Measurements from ENCODE around the gene SMLR1. TPM values are rescaled to one million over a fixed set of nuclear protein-coding genes. Genes with fewer than 3 reads are reported as not detected.
A peak's percentile ranks its signal among the peaks of the same experiment; 100 is the strongest.
"Not testable (repeated sequence)": the region's sequence is repeated elsewhere in the genome, so short reads cannot be mapped to it uniquely, and the experiment has no call there.

SMLR1 gene
- total RNA-seq, 1 experiment from 2014 or later, result not detected

DNA sequence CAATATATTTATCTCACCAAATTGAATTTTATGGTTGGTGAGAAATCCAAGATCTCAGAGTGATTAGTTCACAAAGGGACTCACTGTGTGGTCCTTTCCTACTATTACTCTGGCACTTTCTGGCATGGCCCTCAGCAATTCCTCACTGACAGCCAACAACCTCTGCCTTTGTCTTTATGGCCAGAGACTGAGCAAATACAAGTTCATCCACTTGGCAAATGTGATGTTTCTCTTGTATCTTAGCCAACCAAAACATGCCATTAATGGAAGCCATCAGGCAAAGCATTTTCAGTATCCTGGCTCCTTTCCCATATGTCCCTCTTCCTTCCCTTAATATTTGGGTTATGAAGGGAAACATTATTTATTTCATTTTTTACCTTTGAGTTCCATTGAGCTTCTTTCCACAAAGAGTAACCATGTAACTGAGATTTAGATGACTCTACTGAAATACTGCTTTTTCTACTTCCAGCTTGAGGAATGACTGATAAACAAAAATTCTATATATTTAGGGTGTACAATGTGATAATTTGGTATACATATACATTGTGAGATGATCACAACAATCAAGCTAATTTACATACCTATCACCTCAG is 30.8 kb upstream of the SMLR1 start:
- ChIA-PET RAD21 (ENCODE audit: low non-redundant PET in 1 of 2, low total read pairs in 2 of 2, uncharacterized antibody in 2 of 2, unreplicated experiment in 2 of 2) (no interaction called here), POLR2A (no interaction called here), CTCF (no interaction called here)
- Histone ChIP-seq H2AFZ (ENCODE audit: low read depth, low read length, poor library complexity, severe bottlenecking) (no peak overlapping the region), H3K27me3 (ENCODE audit: insufficient read depth, low read length) (no peaks in the 10 kb centered on the region), H3K4me1 (ENCODE audit: control insufficient read depth in 1 of 2, insufficient read depth in 2 of 2, low read length in 2 of 2) (no peaks in the 10 kb centered on the region; a peak in 1 of 4 replicates), H3K9me3 (ENCODE audit: control insufficient read depth in 1 of 2, insufficient read depth in 1 of 2, low read depth in 1 of 2, low read length in 2 of 2) (no peaks in the 10 kb centered on the region), H3K4me2 (ENCODE audit: low read length) (no peak overlapping the region), H3K27ac (ENCODE audit: low read depth, low read length) (no peak overlapping the region), H4K20me1 (ENCODE audit: insufficient read depth) (no peaks in the 10 kb centered on the region), H3K36me3 (ENCODE audit: control insufficient read depth in 1 of 2, insufficient read depth in 2 of 2, low read length in 2 of 2) (no peaks in the 10 kb centered on the region), H3K9ac (ENCODE audit: low read length) (no peak overlapping the region), H3K79me2 (ENCODE audit: insufficient read depth, low read length) (no peaks in the 10 kb centered on the region), H3K9me2 (ENCODE audit: insufficient read depth) (no peaks in the 10 kb centered on the region), H3K4me3 (replicated peaks in 1 of 2; ENCODE audit: low read depth in 1 of 2, low read length in 2 of 2) (no peak overlapping the region)
- no TSS peak for BruUV-seq (replicated peaks)
- peak; percentile 50; the same call in 1 of the 2 replicates for ATAC-seq
- 0 out of 2 replicates have a peak, but pooled peaks have one; percentile 15 for TF ChIP-seq SP1 (IDR thresholded peaks at IDR 0.05; ENCODE audit: low read depth)
- TF ChIP-seq SRF (IDR thresholded peaks at IDR 0.05; ENCODE audit: low read depth), result no peak
- DNase-seq (ENCODE audit: low read depth, low spot score), result no peak
- intact Hi-C loops (cut with micrococcal nuclease), result no loop called here

DNA sequence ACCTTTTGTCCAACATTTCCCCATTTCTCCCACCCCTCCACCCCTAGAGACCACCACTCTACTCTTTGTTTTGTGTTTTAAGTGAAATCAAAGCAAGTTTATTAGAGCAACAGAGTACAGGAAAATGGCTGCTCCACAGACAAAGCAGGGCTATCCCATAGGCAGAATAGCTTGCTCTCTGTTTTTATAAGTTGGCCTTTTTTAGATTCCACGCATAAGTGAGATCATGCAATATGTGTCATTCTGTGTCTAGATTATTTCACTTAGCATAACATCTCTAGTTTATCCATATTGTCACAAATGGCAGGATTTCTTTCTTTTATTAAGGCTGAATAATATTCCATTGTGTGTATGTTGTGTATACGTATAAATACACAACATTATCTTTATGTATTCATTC is 30.1 kb upstream of the SMLR1 start:
- ChIA-PET POLR2A (no interaction called here), RAD21 (ENCODE audit: low non-redundant PET in 1 of 2, low total read pairs in 2 of 2, uncharacterized antibody in 2 of 2, unreplicated experiment in 2 of 2) (no interaction called here), CTCF (no interaction called here)
- Histone ChIP-seq H3K9me3 (ENCODE audit: control insufficient read depth in 1 of 2, insufficient read depth in 1 of 2, low read depth in 1 of 2, low read length in 2 of 2) (no peaks in the 10 kb centered on the region), H3K79me2 (ENCODE audit: insufficient read depth, low read length) (no peaks in the 10 kb centered on the region), H3K27me3 (ENCODE audit: insufficient read depth, low read length) (no peaks in the 10 kb centered on the region), H3K36me3 (ENCODE audit: control insufficient read depth in 1 of 2, insufficient read depth in 2 of 2, low read length in 2 of 2) (no peaks in the 10 kb centered on the region), H3K9ac (ENCODE audit: low read length) (no peak overlapping the region), H3K4me1 (ENCODE audit: control insufficient read depth in 1 of 2, insufficient read depth in 2 of 2, low read length in 2 of 2) (no peaks in the 10 kb centered on the region; a peak in 1 of 4 replicates), H2AFZ (ENCODE audit: low read depth, low read length, poor library complexity, severe bottlenecking) (no peak overlapping the region), H3K27ac (ENCODE audit: low read depth, low read length) (no peak overlapping the region), H4K20me1 (ENCODE audit: insufficient read depth) (no peaks in the 10 kb centered on the region), H3K4me2 (ENCODE audit: low read length) (no peak overlapping the region), H3K9me2 (ENCODE audit: insufficient read depth) (no peaks in the 10 kb centered on the region), H3K4me3 (replicated peaks in 1 of 2; ENCODE audit: low read depth in 1 of 2, low read length in 2 of 2) (no peak overlapping the region)
- BruUV-seq (replicated peaks), result no TSS peak
- DNase-seq (ENCODE audit: low read depth, low spot score) (no peak), ATAC-seq (no peak)
- TF ChIP-seq, protein P1, sequence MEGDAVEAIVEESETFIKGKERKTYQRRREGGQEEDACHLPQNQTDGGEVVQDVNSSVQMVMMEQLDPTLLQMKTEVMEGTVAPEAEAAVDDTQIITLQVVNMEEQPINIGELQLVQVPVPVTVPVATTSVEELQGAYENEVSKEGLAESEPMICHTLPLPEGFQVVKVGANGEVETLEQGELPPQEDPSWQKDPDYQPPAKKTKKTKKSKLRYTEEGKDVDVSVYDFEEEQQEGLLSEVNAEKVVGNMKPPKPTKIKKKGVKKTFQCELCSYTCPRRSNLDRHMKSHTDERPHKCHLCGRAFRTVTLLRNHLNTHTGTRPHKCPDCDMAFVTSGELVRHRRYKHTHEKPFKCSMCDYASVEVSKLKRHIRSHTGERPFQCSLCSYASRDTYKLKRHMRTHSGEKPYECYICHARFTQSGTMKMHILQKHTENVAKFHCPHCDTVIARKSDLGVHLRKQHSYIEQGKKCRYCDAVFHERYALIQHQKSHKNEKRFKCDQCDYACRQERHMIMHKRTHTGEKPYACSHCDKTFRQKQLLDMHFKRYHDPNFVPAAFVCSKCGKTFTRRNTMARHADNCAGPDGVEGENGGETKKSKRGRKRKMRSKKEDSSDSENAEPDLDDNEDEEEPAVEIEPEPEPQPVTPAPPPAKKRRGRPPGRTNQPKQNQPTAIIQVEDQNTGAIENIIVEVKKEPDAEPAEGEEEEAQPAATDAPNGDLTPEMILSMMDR (IDR thresholded peaks at IDR 0.05 in 2 of 3, conservative IDR thresholded peaks at IDR 0.05 in 1 of 3; ENCODE audit: borderline replicate concordance in 1 of 3, insufficient read depth in 1 of 3, low read depth in 2 of 3, low read length in 2 of 3), result no peak
- no peak for TF ChIP-seq ZNF274 (IDR thresholded peaks at IDR 0.05; ENCODE audit: low read depth, low read length)
- TF ChIP-seq SP1 (IDR thresholded peaks at IDR 0.05; ENCODE audit: low read depth), result no peak
- intact Hi-C loops (cut with micrococcal nuclease), result no loop called here

DNA sequence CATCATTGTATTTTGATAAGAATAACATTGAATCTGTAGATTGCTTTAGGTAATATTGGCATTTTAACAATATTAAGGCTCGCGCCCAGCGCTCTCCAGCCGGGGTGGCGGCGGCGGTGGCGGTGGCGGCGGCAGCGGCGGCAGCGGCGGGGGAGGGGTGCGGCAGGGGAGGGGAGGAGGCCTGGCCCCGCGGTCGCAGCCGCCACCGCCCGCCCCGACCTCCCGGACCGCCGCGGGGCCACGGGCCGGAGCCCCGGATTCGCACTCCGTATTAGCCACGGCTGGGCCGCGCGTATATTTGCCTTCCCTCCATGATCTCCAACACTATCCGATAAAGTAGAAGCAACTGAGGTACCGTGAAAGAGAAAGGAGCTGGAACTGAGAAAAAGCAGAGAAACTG is 25.8 kb upstream of the SMLR1 start:
- RAD21 ChIA-PET (ENCODE audit: low non-redundant PET in 1 of 2, low total read pairs in 2 of 2, uncharacterized antibody in 2 of 2, unreplicated experiment in 2 of 2); ATAC-seq; POLR2A ChIA-PET; H3K9me2 ChIP-seq (ENCODE audit: insufficient read depth); H3K4me2 ChIP-seq (ENCODE audit: low read length); CTCF ChIA-PET; BruUV-seq (replicated peaks); intact Hi-C loops (cut with micrococcal nuclease); H3K27me3 ChIP-seq (ENCODE audit: insufficient read depth, low read length); H3K9ac ChIP-seq (ENCODE audit: low read length); H3K4me3 ChIP-seq (replicated peaks in 1 of 2; ENCODE audit: low read depth in 1 of 2, low read length in 2 of 2); H4K20me1 ChIP-seq (ENCODE audit: insufficient read depth); H3K4me1 ChIP-seq (ENCODE audit: control insufficient read depth in 1 of 2, insufficient read depth in 2 of 2, low read length in 2 of 2); H3K27ac ChIP-seq (ENCODE audit: low read depth, low read length); H2AFZ ChIP-seq (ENCODE audit: low read depth, low read length, poor library complexity, severe bottlenecking); H3K36me3 ChIP-seq (ENCODE audit: control insufficient read depth in 1 of 2, insufficient read depth in 2 of 2, low read length in 2 of 2); H3K9me3 ChIP-seq (ENCODE audit: control insufficient read depth in 1 of 2, insufficient read depth in 1 of 2, low read depth in 1 of 2, low read length in 2 of 2); H3K79me2 ChIP-seq (ENCODE audit: insufficient read depth, low read length); DNase-seq (ENCODE audit: low read depth, low spot score): not testable (repeated sequence)

All from HCT116 (cell line).